Epithelial cell of proximal tubule (primary cell): ENCODE results near the gene MED13L. TPM values are rescaled to one million over a fixed set of nuclear protein-coding genes. Genes with fewer than 3 reads are reported as not detected.

Experiments used
- DNase-seq: peaks from one replicate; pipeline ENCODE4 v3.0.0-alpha.2; 2011; ENCODE audit warnings: low read depth
- H3K4me3 ChIP-seq: 2 replicates; pipeline ENCODE4 v1.5.1; 2011; ENCODE audit warnings: low read depth, mild to moderate bottlenecking, low read length
- CTCF ChIP-seq: conservative IDR thresholded peaks from 2 replicates; pipeline ENCODE4 v1.5.1; 2012; ENCODE audit warnings: low read depth, mild to moderate bottlenecking, low read length
- total RNA-seq: library from RNA; depleted of rRNA; stranded (reverse); fragments of >200 nt; gene quantifications from 2 replicates; pipeline ENCODE4 v1.2.3, GENCODE V29; 2015

Gene MED13L
- total RNA-seq, 1 donor from 2014 or later, result 37.9 TPM

GRCh38 chr12:116204169-116204568 lies 73.3 kb downstream of the MED13L start:
- TF ChIP-seq CTCF, result no peak
- no peak overlapping the region for H3K4me3 ChIP-seq
- no peak for DNase-seq

DNA sequence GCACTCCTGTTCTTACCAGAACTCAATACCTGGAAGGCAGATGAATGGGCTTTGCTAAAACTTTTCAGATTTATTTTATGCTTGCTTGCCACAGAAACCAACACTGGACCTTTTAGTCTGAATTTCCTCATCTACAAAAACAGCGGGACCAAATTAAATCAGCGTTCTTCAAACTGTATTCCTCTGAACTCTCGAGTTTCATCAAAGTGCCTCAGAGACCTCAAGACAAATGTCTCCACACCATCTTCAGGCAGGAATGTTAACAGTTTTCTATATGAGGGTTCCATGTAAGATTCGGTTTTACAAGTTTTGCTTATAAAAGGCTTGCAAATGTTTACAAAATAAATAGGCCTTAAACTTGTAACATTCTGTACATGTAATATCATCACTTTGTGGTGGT lies 74.6 kb downstream of the MED13L start:
- H3K4me3 ChIP-seq, result no peak overlapping the region
- TF ChIP-seq CTCF, result no peak
- DNase-seq, result no peak

DNA sequence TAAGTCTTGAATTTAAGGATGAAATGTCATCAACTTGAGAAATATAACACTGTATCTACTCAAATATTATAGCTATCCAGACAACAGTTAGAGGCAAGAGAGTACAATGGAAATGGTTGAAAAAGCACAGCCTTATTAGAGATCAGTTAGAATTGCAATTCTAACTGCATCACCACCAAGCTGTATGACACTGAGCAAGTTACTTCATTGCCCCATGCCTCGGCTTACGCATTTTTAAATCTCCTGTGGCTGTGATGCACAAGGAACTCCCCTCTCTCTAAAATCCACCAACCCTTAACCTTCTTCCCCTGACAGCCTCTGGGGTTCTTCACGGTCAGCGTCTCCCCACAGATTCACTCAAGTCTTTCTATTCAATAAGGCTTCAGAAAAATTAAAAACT lies 75.1 kb downstream of the MED13L start:
- TF ChIP-seq CTCF, result no peak
- H3K4me3 ChIP-seq, result no peak overlapping the region
- no peak for DNase-seq

DNA sequence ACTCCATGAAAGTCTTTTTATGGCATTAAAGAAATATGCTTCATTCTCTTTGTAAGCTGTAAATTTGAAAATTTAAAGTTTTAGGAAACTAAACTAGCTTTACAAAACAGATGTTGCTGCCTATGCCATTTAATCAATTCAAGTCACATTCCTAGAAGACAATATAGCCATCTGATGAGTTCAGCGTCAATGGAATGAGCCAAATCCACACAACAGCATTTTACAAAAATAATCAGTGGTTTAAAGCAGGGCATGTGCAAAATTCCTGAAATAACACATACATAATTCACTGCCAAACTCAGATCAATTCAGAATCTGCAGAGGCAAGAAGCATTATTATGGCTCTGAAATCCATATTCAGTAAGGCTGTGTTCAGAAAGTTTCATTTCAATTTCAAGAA lies 75.6 kb downstream of the MED13L start:
- no peak for DNase-seq
- no peak overlapping the region for H3K4me3 ChIP-seq
- no peak for TF ChIP-seq CTCF

GRCh38 chr12:116201359-116201758 lies 76.1 kb downstream of the MED13L start:
- DNase-seq, result no peak
- H3K4me3 ChIP-seq, result no peak overlapping the region
- no peak for TF ChIP-seq CTCF

DNA sequence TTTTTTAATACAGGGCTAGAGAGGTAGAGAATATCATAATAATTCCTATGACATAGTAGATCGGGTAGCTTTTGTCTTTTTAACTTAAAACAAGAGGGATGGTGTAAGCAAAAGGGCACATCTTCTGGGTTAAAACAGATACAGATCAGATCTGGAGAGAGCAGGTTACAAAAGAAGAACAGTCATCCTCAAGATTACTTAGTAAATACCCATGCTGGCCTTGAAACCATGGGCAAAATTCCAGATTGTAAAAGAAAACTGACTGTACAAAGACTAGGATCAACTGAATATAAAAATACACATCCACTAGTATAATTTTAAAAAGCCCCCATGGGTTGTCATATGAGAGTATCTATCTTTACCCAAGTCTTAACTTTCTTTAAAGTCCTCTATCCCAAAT lies 76.7 kb downstream of the MED13L start:
- DNase-seq, result no peak
- no peak overlapping the region for H3K4me3 ChIP-seq
- TF ChIP-seq CTCF, result no peak

DNA sequence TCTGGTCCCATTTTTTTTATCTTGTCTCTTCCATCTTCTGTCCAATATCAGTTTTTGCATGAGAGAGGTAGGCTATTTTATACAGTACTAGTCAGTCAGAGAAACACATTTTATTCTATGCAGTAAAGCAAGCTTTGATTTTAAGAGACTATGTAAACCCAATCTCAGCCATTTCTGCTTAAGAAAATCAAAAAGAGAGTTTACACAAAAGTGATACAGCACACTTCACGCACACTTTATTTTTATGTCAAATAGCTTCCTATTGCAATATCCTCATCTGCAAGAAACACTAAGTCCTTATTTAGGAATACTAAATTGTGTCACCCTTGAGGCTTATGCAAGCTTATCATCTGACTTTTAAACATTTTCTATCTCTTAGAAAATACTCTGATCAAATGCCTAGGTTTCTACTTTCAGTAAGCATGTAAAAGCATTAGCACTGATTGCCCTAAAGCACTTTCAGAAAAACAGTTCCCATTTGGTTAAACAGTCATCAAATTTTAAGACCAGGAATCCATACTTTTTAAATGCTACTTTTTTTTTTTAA lies 78.3 kb downstream of the MED13L start:
- DNase-seq, result no peak
- TF ChIP-seq CTCF, result no peak
- no peak overlapping the region for H3K4me3 ChIP-seq
